HepG2 (cell line): ENCODE measurements around the gene FAM174C. TPM values are rescaled to one million over a fixed set of nuclear protein-coding genes. Genes with fewer than 3 reads are reported as not detected.

Experiments
- CCAR2 ChIP-seq: fragments of 200-400 bp; formaldehyde crosslinking; optimal IDR thresholded peaks from 2 replicates; pipeline ENCODE3; 2018; ENCODE audit warnings: low read depth, mild to moderate bottlenecking, low read length, moderate library complexity
- GPBP1L1 ChIP-seq: sonication (generic); formaldehyde crosslinking; IDR thresholded peaks from 2 replicates; pipeline ENCODE4 v1.5.0; 2020; ENCODE audit warnings: mild to moderate bottlenecking, missing genetic modification reagents
- KLF9 ChIP-seq: IDR thresholded peaks from 2 replicates; pipeline ENCODE4 v1.6.1; 2016; ENCODE audit warnings: low read depth
- MTF2 ChIP-seq: sonication (generic); formaldehyde crosslinking; IDR thresholded peaks from 2 replicates; pipeline ENCODE4 v1.5.0; 2020; ENCODE audit warnings: missing genetic modification reagents, borderline replicate concordance
- SSRP1 ChIP-seq: IDR thresholded peaks from 2 replicates; pipeline ENCODE4 v1.6.1; 2016; ENCODE audit warnings: control low read depth
- ZBTB39 ChIP-seq: sonication (generic); formaldehyde crosslinking; IDR thresholded peaks from 2 replicates; pipeline ENCODE4 v1.5.0; 2020; ENCODE audit warnings: missing genetic modification reagents
- ZFYVE20 ChIP-seq: sonication (generic); formaldehyde crosslinking; IDR thresholded peaks from 2 replicates; pipeline ENCODE4 v1.8.0; 2023; ENCODE audit warnings: low read depth, mild to moderate bottlenecking, moderate library complexity, missing genetic modification reagents, borderline replicate concordance
- ZNF589 ChIP-seq: sonication (generic); formaldehyde crosslinking; conservative IDR thresholded peaks from 2 replicates; pipeline ENCODE4 v1.8.0; 2022; ENCODE audit warnings: mild to moderate bottlenecking, moderate library complexity, missing genetic modification reagents
- polyA plus RNA-seq, 8 experiments: library from polyadenylated mRNA; depleted of rRNA in 3 of 8; stranded (reverse) in 7 of 8; unstranded in 1 of 8; fragments of >200 nt; fragmentation: Illumina TruSeq in 4 of 8; extraction: Trizol in 4 of 8; gene quantifications; 2 replicates each; pipeline versions ENCODE4 v1.2.1 to v1.2.3, GENCODE V29; 2011 to 2016; ENCODE audit warnings: low read depth in 4 of 8, missing spikeins in 1 of 8, mixed read lengths in 1 of 8; ENCODE audit not compliant: insufficient read depth in 1 of 8
- total RNA-seq, 5 experiments: library from RNA; depleted of rRNA; stranded (reverse); fragments of >200 nt; fragmentation: Illumina TruSeq; extraction: Trizol; gene quantifications; 2 replicates each; pipeline ENCODE4 v1.2.3, GENCODE V29; 2016; ENCODE audit warnings: low read depth in 1 of 5
- TF ChIP-seq, protein P1 (sequence below): sonication (generic); formaldehyde crosslinking; IDR thresholded peaks from 2 replicates; pipeline ENCODE4 v1.5.1; 2020; ENCODE audit warnings: mild to moderate bottlenecking, missing genetic modification reagents
- TF ChIP-seq, protein P2 (sequence below): IDR thresholded peaks from 2 replicates; pipeline ENCODE4 v1.6.1; 2012; ENCODE audit warnings: low read length, improper control_type of control experiment
- TF ChIP-seq, protein P3 (sequence below): sonication (generic); formaldehyde crosslinking; IDR thresholded peaks from 2 replicates; pipeline ENCODE4 v1.4.0; 2020; ENCODE audit warnings: missing genetic modification reagents

FAM174C gene
- total and polyA plus RNA-seq, 2 of the 13 experiments (the other 11 are each of a cell fraction or from before 2014, with no cell fraction given) = 19.5 to 31.3 TPM

DNA sequence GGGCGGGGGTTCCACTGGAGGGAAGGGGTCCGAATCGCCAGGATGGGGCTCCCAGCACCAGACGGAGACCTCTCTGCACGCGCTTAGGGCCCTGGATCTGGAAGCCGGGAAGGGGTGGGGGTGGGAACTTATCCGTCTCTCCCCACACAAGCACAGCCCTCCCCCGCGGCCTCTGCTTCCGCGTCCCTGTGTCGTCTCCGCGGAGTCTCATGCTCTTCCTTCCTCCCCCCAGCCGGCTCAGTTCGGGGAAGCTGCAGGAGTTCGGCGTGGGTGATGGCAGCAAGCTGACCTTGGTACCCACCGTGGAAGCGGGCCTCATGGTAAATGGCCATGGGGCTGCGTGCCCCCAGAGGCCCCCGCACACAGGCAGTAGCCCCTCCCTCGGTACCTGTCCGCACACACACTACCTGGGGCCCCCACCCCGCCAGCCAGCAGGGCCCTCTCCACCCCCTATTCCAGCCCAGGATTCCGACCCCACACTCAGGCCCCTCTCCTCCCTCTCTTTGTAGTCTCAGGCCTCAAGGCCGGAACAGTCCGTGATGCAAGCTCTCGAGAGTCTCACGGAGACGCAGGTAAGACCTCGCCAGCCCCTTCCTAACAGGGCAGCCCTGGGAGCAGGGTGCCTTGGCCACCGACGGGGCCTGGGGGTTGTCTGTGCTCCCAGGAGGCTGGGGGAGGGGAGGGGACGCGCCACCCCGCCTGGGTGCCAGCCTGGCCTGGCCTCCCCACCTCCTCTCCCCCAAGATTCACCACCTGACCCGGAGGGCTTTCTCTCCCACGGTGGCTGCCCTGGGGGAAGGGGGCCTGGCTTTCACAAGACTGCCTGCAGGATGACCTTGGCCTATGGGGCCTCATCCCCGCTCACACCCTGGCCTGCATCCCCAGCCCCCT lies 23.8 kb upstream of the FAM174C start (continued):
- no peak for TF ChIP-seq MTF2 (CRISPR knock-in tag)
- TF ChIP-seq, protein P1, sequence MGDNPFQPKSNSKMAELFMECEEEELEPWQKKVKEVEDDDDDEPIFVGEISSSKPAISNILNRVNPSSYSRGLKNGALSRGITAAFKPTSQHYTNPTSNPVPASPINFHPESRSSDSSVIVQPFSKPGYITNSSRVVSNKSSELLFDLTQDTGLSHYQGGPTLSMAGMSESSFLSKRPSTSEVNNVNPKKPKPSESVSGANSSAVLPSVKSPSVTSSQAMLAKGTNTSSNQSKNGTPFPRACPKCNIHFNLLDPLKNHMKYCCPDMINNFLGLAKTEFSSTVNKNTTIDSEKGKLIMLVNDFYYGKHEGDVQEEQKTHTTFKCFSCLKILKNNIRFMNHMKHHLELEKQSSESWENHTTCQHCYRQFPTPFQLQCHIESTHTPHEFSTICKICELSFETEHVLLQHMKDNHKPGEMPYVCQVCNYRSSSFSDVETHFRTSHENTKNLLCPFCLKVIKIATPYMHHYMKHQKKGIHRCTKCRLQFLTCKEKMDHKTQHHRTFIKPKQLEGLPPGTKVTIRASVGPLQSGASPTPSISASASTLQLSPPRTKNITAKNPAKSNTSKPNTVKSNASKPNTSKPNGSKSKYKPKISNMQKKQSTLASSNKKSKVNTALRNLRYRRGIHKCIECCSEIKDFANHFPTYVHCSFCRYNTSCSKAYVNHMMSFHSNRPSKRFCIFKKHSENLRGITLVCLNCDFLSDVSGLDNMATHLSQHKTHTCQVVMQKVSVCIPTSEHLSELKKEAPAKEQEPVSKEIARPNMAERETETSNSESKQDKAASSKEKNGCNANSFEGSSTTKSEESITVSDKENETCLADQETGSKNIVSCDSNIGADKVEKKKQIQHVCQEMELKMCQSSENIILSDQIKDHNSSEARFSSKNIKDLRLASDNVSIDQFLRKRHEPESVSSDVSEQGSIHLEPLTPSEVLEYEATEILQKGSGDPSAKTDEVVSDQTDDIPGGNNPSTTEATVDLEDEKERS = no peak
- TF ChIP-seq CCAR2 = no peak
- no peak for TF ChIP-seq SSRP1 (CRISPR knock-in tag)
- peak; percentile 55; the same call in 1 of the 2 replicates for TF ChIP-seq ZBTB39
- TF ChIP-seq, protein P2, sequence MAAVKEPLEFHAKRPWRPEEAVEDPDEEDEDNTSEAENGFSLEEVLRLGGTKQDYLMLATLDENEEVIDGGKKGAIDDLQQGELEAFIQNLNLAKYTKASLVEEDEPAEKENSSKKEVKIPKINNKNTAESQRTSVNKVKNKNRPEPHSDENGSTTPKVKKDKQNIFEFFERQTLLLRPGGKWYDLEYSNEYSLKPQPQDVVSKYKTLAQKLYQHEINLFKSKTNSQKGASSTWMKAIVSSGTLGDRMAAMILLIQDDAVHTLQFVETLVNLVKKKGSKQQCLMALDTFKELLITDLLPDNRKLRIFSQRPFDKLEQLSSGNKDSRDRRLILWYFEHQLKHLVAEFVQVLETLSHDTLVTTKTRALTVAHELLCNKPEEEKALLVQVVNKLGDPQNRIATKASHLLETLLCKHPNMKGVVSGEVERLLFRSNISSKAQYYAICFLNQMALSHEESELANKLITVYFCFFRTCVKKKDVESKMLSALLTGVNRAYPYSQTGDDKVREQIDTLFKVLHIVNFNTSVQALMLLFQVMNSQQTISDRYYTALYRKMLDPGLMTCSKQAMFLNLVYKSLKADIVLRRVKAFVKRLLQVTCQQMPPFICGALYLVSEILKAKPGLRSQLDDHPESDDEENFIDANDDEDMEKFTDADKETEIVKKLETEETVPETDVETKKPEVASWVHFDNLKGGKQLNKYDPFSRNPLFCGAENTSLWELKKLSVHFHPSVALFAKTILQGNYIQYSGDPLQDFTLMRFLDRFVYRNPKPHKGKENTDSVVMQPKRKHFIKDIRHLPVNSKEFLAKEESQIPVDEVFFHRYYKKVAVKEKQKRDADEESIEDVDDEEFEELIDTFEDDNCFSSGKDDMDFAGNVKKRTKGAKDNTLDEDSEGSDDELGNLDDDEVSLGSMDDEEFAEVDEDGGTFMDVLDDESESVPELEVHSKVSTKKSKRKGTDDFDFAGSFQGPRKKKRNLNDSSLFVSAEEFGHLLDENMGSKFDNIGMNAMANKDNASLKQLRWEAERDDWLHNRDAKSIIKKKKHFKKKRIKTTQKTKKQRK = no peak
- no peak for TF ChIP-seq ZNF589 (CRISPR knock-in tag)
- TF ChIP-seq KLF9 (CRISPR knock-in tag) = no peak
- TF ChIP-seq ZFYVE20 (CRISPR knock-in tag) = no peak
- TF ChIP-seq, protein P3, sequence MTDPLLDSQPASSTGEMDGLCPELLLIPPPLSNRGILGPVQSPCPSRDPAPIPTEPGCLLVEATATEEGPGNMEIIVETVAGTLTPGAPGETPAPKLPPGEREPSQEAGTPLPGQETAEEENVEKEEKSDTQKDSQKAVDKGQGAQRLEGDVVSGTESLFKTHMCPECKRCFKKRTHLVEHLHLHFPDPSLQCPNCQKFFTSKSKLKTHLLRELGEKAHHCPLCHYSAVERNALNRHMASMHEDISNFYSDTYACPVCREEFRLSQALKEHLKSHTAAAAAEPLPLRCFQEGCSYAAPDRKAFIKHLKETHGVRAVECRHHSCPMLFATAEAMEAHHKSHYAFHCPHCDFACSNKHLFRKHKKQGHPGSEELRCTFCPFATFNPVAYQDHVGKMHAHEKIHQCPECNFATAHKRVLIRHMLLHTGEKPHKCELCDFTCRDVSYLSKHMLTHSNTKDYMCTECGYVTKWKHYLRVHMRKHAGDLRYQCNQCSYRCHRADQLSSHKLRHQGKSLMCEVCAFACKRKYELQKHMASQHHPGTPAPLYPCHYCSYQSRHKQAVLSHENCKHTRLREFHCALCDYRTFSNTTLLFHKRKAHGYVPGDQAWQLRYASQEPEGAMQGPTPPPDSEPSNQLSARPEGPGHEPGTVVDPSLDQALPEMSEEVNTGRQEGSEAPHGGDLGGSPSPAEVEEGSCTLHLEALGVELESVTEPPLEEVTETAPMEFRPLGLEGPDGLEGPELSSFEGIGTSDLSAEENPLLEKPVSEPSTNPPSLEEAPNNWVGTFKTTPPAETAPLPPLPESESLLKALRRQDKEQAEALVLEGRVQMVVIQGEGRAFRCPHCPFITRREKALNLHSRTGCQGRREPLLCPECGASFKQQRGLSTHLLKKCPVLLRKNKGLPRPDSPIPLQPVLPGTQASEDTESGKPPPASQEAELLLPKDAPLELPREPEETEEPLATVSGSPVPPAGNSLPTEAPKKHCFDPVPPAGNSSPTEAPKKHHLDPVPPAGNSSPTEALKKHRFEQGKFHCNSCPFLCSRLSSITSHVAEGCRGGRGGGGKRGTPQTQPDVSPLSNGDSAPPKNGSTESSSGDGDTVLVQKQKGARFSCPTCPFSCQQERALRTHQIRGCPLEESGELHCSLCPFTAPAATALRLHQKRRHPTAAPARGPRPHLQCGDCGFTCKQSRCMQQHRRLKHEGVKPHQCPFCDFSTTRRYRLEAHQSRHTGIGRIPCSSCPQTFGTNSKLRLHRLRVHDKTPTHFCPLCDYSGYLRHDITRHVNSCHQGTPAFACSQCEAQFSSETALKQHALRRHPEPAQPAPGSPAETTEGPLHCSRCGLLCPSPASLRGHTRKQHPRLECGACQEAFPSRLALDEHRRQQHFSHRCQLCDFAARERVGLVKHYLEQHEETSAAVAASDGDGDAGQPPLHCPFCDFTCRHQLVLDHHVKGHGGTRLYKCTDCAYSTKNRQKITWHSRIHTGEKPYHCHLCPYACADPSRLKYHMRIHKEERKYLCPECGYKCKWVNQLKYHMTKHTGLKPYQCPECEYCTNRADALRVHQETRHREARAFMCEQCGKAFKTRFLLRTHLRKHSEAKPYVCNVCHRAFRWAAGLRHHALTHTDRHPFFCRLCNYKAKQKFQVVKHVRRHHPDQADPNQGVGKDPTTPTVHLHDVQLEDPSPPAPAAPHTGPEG = no peak
- no peak for TF ChIP-seq GPBP1L1 (CRISPR knock-in tag)
